HG03378 (cell line): ENCODE measurements around the gene PLEKHG2.

Experiments used
- ATAC-seq: cut with Tn5 transposase; IDR thresholded peaks from one replicate; pipeline ENCODE4 v1.9.1; 2021; ENCODE audit warnings: mild to moderate bottlenecking, moderate library complexity; ENCODE audit not compliant: unreplicated experiment

Gene PLEKHG2

GRCh38 chr19:39415111-39416046, 2.9 kb downstream of the PLEKHG2 start:
- no peak for ATAC-seq

GRCh38 chr19:39416152-39417120, 4.0 kb downstream of the PLEKHG2 start:
- no peak for ATAC-seq

GRCh38 chr19:39417463-39418181, 5.2 kb downstream of the PLEKHG2 start:
- no peak for ATAC-seq

- ATAC-seq, result no peak
These were observed 6.5 kb downstream of the PLEKHG2 start for GRCh38 chr19:39419003-39419402.

- no peak for ATAC-seq
These were observed 8.3 kb downstream of the PLEKHG2 start for GRCh38 chr19:39420769-39421168.

GRCh38 chr19:39422020-39422419, 9.6 kb downstream of the PLEKHG2 start:
- no peak for ATAC-seq

- ATAC-seq, result no peak
These were observed 11.0 kb downstream of the PLEKHG2 start for GRCh38 chr19:39423258-39424086.

- no peak for ATAC-seq
These were observed 12.5 kb downstream of the PLEKHG2 start for GRCh38 chr19:39424934-39425333.

GRCh38 chr19:39425744-39426143, 13.3 kb downstream of the PLEKHG2 start:
- no peak for ATAC-seq

GRCh38 chr19:39426170-39426569, 13.7 kb downstream of the PLEKHG2 start:
- ATAC-seq, result no peak

GRCh38 chr19:39427707-39428106, 15.2 kb downstream of the PLEKHG2 start:
- no peak for ATAC-seq

- ATAC-seq, result no peak
These were observed 16.0 kb downstream of the PLEKHG2 start for GRCh38 chr19:39428283-39429112.

GRCh38 chr19:39430675-39431593, 18.5 kb downstream of the PLEKHG2 start:
- ATAC-seq, result no peak

GRCh38 chr19:39432677-39433025, 20.2 kb downstream of the PLEKHG2 start:
- no peak for ATAC-seq

GRCh38 chr19:39433480-39434079, 21.1 kb downstream of the PLEKHG2 start:
- no peak for ATAC-seq

GRCh38 chr19:39434123-39435076, 21.9 kb downstream of the PLEKHG2 start:
- ATAC-seq, result no peak
